ENCODE results near the gene IDUA.

The IDUA gene

GRCh38 chr4:951594-952468, 35.0 kb upstream of the IDUA start:
- Histone ChIP-seq H3K27me3 (ENCODE audit: control insufficient read depth, insufficient read depth, low read length) (no peaks in the 10 kb centered on the region), H3K9ac (ENCODE audit: low read length) (no peak overlapping the region), H3K4me1 (ENCODE audit: control insufficient read depth, insufficient read depth, low read length) (no peaks in the 10 kb centered on the region), H3K27ac (ENCODE audit: low read depth, low read length) (no peak overlapping the region), H3K4me3 (ENCODE audit: low read length) (no peak overlapping the region), H3K36me3 (ENCODE audit: control insufficient read depth, insufficient read depth, low read length) (no peaks in the 10 kb centered on the region)

DNA sequence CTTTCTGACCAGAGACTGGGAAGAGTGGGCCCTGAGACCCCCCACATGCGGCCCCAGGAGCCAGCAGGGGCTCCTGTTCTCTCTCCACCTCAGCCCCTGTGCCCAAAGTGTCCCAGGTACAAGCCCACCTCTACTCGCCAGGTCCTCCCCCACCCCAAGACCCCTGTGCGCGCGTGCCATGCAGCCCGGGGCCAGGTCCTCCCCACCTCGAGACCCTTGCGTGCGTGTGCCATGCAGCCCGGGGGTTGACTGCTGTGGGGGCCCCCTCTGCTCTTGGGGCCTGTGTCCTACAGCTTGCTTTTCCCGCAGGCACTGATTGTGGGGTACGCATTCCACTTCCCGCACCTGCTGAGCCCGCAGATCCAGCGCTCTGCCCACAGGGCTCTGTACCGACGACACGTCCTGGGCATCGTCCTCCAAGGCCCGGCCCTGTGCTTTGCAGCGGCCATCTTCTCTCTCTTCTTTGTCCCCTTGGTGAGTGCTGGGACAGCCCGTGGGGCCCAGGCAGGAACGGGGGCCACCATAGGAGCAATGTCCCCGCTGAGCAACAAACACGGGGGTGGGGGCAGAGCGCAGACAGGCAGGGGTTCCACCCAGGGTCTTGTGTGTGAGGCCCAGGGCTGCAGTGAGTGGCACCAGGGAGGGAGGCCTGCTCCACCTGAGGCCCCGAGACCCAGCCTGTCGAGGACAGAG, 33.8 kb upstream of the IDUA start:
- Histone ChIP-seq H3K4me1 (ENCODE audit: control insufficient read depth, insufficient read depth, low read length) (no peaks in the 10 kb centered on the region), H3K4me3 (ENCODE audit: low read length) (no peak overlapping the region), H3K36me3 (ENCODE audit: control insufficient read depth, insufficient read depth, low read length) (peaks cover 3% of the 10 kb centered on the region), H3K27ac (ENCODE audit: low read depth, low read length) (no peak overlapping the region), H3K9ac (ENCODE audit: low read length) (no peak overlapping the region), H3K27me3 (ENCODE audit: control insufficient read depth, insufficient read depth, low read length) (no peaks in the 10 kb centered on the region)

DNA sequence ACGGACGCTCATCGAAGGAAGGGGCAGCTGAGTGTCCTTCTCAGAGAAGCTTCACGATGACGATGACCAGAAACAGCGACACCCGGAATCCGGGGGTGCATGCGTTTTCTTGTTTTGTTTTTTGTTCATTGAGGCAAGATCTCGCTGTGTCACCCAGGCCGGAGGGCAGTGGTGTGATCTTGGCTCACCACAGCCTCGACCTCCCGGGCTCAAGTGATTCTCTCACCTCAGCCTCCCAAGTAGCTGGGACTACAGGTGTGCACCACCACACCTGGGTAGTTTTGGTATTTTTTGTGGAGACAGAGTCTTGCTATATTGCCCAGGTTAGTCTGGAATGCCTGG, 33.3 kb upstream of the IDUA start:
- Histone ChIP-seq H3K27ac (ENCODE audit: low read depth, low read length) (no peak overlapping the region), H3K27me3 (ENCODE audit: control insufficient read depth, insufficient read depth, low read length) (no peaks in the 10 kb centered on the region), H3K4me3 (ENCODE audit: low read length) (no peak overlapping the region), H3K36me3 (ENCODE audit: control insufficient read depth, insufficient read depth, low read length) (peaks cover 3% of the 10 kb centered on the region), H3K4me1 (ENCODE audit: control insufficient read depth, insufficient read depth, low read length) (no peaks in the 10 kb centered on the region), H3K9ac (ENCODE audit: low read length) (no peak overlapping the region)

DNA sequence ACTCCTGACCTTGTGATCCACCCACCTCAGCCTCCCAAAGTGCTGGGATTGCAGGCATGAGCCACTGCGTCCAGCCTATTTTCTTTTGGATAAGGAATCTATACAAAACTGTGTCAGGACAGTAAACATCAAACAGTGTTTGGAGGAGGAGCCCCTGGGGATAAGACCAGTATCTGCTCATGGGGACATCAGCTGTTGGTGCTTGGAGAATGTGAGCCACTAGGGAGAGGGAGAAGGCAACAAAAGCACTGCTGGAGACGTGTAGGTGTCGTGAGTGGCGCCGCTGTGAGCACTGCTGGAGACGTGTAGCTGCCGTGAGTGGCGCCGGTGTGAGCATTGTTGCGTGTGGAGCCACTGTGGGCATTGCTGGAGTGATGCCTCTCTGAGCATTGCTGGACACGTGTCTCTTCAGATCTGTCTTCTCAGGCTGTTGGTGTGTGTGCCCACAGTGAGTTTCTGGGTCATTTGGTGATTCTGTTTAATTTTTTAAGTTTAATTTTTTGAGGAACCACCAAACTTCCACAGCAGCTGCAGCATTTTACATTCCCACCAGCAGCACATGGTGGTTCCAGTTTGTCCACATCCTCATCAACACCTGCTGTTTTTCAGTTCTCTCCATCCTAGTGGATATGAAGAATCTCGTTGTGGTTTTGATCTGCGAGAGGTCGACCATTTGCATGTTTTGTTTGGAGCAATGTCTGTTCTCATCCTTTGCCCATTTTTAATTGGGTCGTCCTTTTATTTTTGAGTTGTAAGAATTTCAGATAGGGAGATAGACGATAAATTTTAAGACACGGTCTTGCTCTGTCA, 32.4 kb upstream of the IDUA start:
- Histone ChIP-seq H3K9ac (ENCODE audit: low read length) (no peak overlapping the region), H3K27ac (ENCODE audit: low read depth, low read length) (no peak overlapping the region), H3K36me3 (ENCODE audit: control insufficient read depth, insufficient read depth, low read length) (peaks cover 7% of the 10 kb centered on the region), H3K4me1 (ENCODE audit: control insufficient read depth, insufficient read depth, low read length) (no peaks in the 10 kb centered on the region), H3K27me3 (ENCODE audit: control insufficient read depth, insufficient read depth, low read length) (no peaks in the 10 kb centered on the region), H3K4me3 (ENCODE audit: low read length) (no peak overlapping the region)

- H3K36me3 ChIP-seq (ENCODE audit: control insufficient read depth, insufficient read depth, low read length), result peaks cover 7% of the 10 kb centered on the region
These were observed 31.5 kb upstream of the IDUA start for GRCh38 chr4:955161-955921.

DNA sequence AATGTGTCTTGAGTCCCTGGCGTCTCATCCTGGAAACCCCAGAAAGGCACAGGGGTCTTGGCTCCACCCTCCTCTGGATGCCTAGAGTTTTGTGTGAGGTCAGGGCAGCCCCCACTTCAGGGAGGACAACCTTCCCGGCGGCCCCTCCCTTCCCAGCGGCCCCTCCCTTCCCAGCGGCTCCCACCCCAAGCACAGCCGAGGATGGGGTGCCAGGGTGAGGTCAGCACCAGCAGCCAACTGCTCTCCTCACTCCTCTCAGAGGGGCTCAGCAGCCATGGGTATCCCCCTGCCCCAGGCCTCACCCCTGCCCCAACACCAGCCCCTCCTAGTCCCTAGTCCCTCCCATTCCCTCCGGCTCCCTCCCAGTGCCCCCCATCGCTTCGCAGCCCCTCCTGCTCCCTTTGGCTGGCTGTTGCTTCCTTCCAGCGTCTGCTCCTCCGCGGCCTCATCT, 30.9 kb upstream of the IDUA start:
- Histone ChIP-seq H3K36me3 (ENCODE audit: control insufficient read depth, insufficient read depth, low read length) (peaks cover 7% of the 10 kb centered on the region), H3K27ac (ENCODE audit: low read depth, low read length) (no peak overlapping the region), H3K4me1 (ENCODE audit: control insufficient read depth, insufficient read depth, low read length) (no peaks in the 10 kb centered on the region), H3K4me3 (ENCODE audit: low read length) (no peak overlapping the region), H3K27me3 (ENCODE audit: control insufficient read depth, insufficient read depth, low read length) (no peaks in the 10 kb centered on the region), H3K9ac (ENCODE audit: low read length) (no peak overlapping the region)

More at GRCh38 chr4:955161-955921, 31.5 kb upstream of the IDUA start:
- no peak overlapping the region for H3K9ac ChIP-seq (ENCODE audit: low read length)
- no peak overlapping the region for H3K27ac ChIP-seq (ENCODE audit: low read depth, low read length)
- no peak overlapping the region for H3K4me3 ChIP-seq (ENCODE audit: low read length)
- H3K27me3 ChIP-seq (ENCODE audit: control insufficient read depth, insufficient read depth, low read length), result no peaks in the 10 kb centered on the region
- no peaks in the 10 kb centered on the region for H3K4me1 ChIP-seq (ENCODE audit: control insufficient read depth, insufficient read depth, low read length)

- peaks cover 8% of the 10 kb centered on the region for H3K36me3 ChIP-seq (ENCODE audit: control insufficient read depth, insufficient read depth, low read length)
- H3K27me3 ChIP-seq (ENCODE audit: control insufficient read depth, insufficient read depth, low read length), result no peaks in the 10 kb centered on the region
These were observed 30.2 kb upstream of the IDUA start for GRCh38 chr4:956531-957230.

DNA sequence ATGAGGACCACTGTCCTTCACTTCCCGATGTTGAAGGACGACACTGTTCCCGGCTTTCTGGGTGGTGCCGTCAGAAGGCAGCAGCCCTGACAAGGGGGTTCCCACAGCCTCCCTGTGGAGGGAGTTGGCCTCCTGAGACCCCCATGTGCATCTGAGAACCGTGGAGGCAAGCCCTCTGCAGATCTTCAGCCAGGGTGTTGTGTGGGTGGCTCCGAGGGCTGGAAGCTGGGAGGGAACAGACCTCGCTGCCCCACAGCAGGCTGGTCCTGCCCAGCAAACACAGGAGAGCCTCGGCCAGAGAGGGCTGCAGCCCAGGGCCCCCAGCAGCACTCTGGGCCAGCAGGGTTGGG, 29.6 kb upstream of the IDUA start:
- no peak overlapping the region for H3K9ac ChIP-seq (ENCODE audit: low read length)
- no peak overlapping the region for H3K4me3 ChIP-seq (ENCODE audit: low read length)
- H3K4me1 ChIP-seq (ENCODE audit: control insufficient read depth, insufficient read depth, low read length), result no peaks in the 10 kb centered on the region
- peaks cover 13% of the 10 kb centered on the region for H3K36me3 ChIP-seq (ENCODE audit: control insufficient read depth, insufficient read depth, low read length)
- no peaks in the 10 kb centered on the region for H3K27me3 ChIP-seq (ENCODE audit: control insufficient read depth, insufficient read depth, low read length)
- H3K27ac ChIP-seq (ENCODE audit: low read depth, low read length), result no peak overlapping the region

More at GRCh38 chr4:956531-957230, 30.2 kb upstream of the IDUA start:
- Histone ChIP-seq H3K27ac (ENCODE audit: low read depth, low read length) (no peak overlapping the region), H3K4me3 (ENCODE audit: low read length) (no peak overlapping the region), H3K4me1 (ENCODE audit: control insufficient read depth, insufficient read depth, low read length) (no peaks in the 10 kb centered on the region), H3K9ac (ENCODE audit: low read length) (no peak overlapping the region)

- Histone ChIP-seq H3K4me3 (ENCODE audit: low read length) (no peak overlapping the region), H3K9ac (ENCODE audit: low read length) (no peak overlapping the region), H3K27ac (ENCODE audit: low read depth, low read length) (no peak overlapping the region), H3K4me1 (ENCODE audit: control insufficient read depth, insufficient read depth, low read length) (no peaks in the 10 kb centered on the region), H3K27me3 (ENCODE audit: control insufficient read depth, insufficient read depth, low read length) (no peaks in the 10 kb centered on the region), H3K36me3 (ENCODE audit: control insufficient read depth, insufficient read depth, low read length) (peaks cover 15% of the 10 kb centered on the region)
These were observed 29.1 kb upstream of the IDUA start for GRCh38 chr4:957581-958313.

DNA sequence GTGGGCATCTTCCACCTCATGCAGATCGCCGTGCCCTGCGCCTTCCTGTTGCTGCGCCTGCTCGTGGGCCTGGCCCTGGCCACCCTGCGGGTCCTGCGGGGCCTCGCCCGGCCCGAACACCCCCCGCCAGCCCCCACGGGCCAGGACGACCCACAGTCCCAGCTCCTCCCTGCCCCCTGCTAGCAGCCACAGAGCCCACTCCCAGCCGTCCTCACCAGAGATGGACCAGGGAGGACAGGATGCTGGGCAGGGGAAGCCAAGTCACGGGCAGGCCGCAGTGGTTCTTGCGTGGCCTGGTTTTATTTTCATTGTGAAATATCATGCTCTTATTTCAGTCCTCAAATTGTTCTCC, 28.6 kb upstream of the IDUA start:
- Histone ChIP-seq H3K36me3 (ENCODE audit: control insufficient read depth, insufficient read depth, low read length) (peaks cover 15% of the 10 kb centered on the region), H3K27ac (ENCODE audit: low read depth, low read length) (no peak overlapping the region)

GRCh38 chr4:958696-959337, 28.0 kb upstream of the IDUA start:
- Histone ChIP-seq H3K36me3 (ENCODE audit: control insufficient read depth, insufficient read depth, low read length) (peaks cover 15% of the 10 kb centered on the region), H3K27me3 (ENCODE audit: control insufficient read depth, insufficient read depth, low read length) (no peaks in the 10 kb centered on the region), H3K9ac (ENCODE audit: low read length) (no peak overlapping the region), H3K27ac (ENCODE audit: low read depth, low read length) (no peak overlapping the region), H3K4me3 (ENCODE audit: low read length) (no peak overlapping the region), H3K4me1 (ENCODE audit: control insufficient read depth, insufficient read depth, low read length) (no peaks in the 10 kb centered on the region)

More for the DNA sequence above, 28.6 kb upstream of the IDUA start:
- Histone ChIP-seq H3K9ac (ENCODE audit: low read length) (no peak overlapping the region), H3K4me1 (ENCODE audit: control insufficient read depth, insufficient read depth, low read length) (no peaks in the 10 kb centered on the region), H3K27me3 (ENCODE audit: control insufficient read depth, insufficient read depth, low read length) (no peaks in the 10 kb centered on the region), H3K4me3 (ENCODE audit: low read length) (no peak overlapping the region)

Measured in rectal smooth muscle tissue (tissue), 1 donor.